HG02642 (cell line): ENCODE data around the gene APCS.
A peak's percentile ranks its signal among the peaks of the same experiment; 100 is the strongest.

ENCODE experiments used
- ATAC-seq: cut with Tn5 transposase; IDR thresholded peaks from one replicate; pipeline ENCODE4 v1.9.1; 2021; ENCODE audit warnings: mild to moderate bottlenecking; ENCODE audit not compliant: unreplicated experiment, poor library complexity

The APCS gene

GRCh38 chr1:159587461-159587951 lies at the start of gene APCS:
Gene APCS, plus strand, starts transcription at chr1:159587826. Its CDS starts 96 bp downstream, at chr1:159587922.
- no peak for ATAC-seq

- no peak for ATAC-seq
Observed at GRCh38 chr1:159548126-159548525, 39.5 kb upstream of the APCS start.

GRCh38 chr1:159554261-159554660 lies 33.4 kb upstream of the APCS start:
- no peak for ATAC-seq

GRCh38 chr1:159554696-159555095 lies 32.9 kb upstream of the APCS start:
- ATAC-seq, result no peak

GRCh38 chr1:159556931-159557369 lies 30.7 kb upstream of the APCS start:
- no peak for ATAC-seq

- no peak for ATAC-seq
Observed at GRCh38 chr1:159560599-159560998, 27.0 kb upstream of the APCS start.

- ATAC-seq, result no peak
Observed at GRCh38 chr1:159561497-159561896, 26.1 kb upstream of the APCS start.

- no peak for ATAC-seq
Observed at GRCh38 chr1:159562680-159563079, 24.9 kb upstream of the APCS start.

GRCh38 chr1:159577446-159577845 lies 10.2 kb upstream of the APCS start:
- ATAC-seq, result no peak

- ATAC-seq, result peak; percentile 47
Observed at GRCh38 chr1:159580340-159580739, 7.3 kb upstream of the APCS start.

- no peak for ATAC-seq
Observed at GRCh38 chr1:159581422-159581821, 6.2 kb upstream of the APCS start.

GRCh38 chr1:159584536-159584935 lies 3.1 kb upstream of the APCS start:
- ATAC-seq, result no peak

GRCh38 chr1:159591981-159592380 lies 4.4 kb downstream of the APCS start:
- ATAC-seq, result no peak

GRCh38 chr1:159594625-159595405 lies 7.2 kb downstream of the APCS start:
- no peak for ATAC-seq

- no peak for ATAC-seq
Observed at GRCh38 chr1:159598196-159598595, 10.6 kb downstream of the APCS start.

GRCh38 chr1:159600894-159601293 lies 13.3 kb downstream of the APCS start:
- no peak for ATAC-seq

GRCh38 chr1:159602501-159602999 lies 14.9 kb downstream of the APCS start:
- no peak for ATAC-seq

- no peak for ATAC-seq
Observed at GRCh38 chr1:159612211-159612885, 24.7 kb downstream of the APCS start.

GRCh38 chr1:159632922-159633321 lies 45.3 kb downstream of the APCS start:
- no peak for ATAC-seq
